ENCODE measurements around the gene SUSD4.

The SUSD4 gene

DNA sequence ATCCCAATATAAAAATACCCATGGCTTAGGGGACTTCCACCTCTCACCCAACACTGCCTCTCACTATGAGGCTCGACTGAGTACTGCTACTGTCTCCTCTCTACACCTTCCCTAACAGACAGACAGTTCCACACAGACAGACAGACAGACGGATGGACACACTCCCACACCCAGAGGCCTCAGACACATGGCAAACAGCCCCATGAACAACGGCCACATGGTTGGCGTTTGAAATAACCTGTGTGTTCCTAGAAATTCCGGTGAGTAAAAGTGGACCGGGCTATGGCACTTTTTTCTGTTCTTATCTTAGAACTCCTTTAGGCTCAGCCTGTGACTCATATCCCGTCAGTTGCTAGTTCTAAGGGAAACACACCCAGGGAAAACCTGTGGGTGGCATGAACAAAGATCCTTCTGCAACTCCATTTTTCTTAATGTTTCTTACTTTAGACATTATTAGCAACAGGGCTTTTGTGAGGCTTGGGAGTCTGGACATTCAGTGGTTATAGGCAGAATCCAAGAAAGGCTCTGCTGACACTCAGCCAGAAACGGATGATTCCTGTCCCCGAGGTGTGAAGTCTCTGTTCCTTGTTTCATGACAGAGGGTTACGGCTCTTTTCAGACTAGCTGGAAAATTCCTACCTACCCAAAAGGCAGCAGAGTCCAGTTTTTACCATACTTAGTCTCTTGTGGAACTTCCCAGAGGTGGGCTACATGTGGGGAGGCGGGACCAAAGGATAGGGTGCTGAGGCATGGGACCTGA is 130.4 kb downstream of the SUSD4 start:
- in situ Hi-C loops (cut with HindIII; ENCODE audit: low sequenced_read_pairs), result no loop called here

DNA sequence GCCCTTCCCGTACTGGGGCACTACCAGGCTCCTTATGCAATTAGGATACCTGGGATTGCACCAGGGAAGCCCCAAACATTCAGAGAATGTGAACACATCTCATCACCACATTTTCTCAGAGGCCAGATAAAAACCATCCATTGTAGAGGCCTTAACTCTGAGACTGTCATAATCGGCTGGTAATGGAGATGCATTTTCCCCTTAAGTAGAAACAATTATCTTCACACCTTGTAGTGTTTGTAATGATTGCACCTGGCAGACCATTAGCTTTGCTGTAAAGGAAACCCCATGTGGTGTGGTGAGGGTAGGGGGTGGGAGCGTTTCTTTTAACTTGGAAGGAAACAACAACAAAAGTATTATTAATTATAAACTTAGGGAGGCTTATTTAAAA is 131.0 kb downstream of the SUSD4 start:
- in situ Hi-C loops (cut with HindIII; ENCODE audit: low sequenced_read_pairs), result no loop called here

DNA sequence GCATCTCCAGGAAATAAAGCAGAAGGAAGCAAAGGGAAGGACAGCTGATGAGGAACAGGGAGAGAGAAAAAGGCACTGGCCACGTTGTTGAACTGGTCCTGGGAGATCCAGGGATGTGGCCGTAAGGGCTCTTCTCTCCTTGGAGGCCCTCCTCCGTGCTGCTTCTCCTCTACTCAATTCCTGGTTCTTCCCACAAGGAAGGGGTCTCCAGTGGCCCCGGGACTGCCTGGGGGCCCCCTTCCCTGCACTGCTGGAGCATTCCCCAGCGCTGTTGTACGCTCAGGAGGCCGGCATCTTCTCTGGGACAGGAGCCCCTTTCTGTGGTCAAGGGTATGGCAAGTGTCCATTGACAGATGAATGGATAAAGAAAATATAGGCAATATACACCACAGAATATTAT is 132.4 kb downstream of the SUSD4 start:
- in situ Hi-C loops (cut with HindIII; ENCODE audit: low sequenced_read_pairs), result no loop called here

DNA sequence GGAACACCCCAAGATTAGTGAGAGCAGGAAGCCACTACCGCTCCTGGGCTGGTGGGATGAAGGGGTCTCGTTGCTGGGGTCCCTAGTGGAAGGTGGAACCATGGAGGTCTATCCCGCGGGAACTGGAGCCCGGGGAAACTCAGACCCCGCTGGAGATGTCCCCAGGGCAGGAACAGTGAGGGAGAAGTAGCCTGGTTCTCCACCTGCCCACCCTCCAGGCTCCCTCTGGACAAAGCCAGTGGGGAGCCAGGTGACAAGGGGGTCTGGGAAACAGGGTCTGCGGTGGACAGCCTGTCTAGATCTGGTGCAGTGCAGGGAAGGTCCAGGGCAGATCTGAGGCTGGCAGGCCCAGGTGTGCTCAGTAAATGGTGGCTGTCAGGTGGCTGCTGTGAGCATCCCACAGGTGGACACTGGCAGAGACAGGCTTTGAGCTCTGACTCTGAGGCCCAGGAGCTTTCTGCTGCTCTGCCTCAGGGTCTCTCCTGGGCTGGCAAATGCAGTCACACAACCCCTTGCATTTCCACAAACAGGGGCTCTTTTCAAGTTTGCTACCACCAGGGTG is 132.9 kb downstream of the SUSD4 start:
- in situ Hi-C loops (cut with HindIII; ENCODE audit: low sequenced_read_pairs), result no loop called here

DNA sequence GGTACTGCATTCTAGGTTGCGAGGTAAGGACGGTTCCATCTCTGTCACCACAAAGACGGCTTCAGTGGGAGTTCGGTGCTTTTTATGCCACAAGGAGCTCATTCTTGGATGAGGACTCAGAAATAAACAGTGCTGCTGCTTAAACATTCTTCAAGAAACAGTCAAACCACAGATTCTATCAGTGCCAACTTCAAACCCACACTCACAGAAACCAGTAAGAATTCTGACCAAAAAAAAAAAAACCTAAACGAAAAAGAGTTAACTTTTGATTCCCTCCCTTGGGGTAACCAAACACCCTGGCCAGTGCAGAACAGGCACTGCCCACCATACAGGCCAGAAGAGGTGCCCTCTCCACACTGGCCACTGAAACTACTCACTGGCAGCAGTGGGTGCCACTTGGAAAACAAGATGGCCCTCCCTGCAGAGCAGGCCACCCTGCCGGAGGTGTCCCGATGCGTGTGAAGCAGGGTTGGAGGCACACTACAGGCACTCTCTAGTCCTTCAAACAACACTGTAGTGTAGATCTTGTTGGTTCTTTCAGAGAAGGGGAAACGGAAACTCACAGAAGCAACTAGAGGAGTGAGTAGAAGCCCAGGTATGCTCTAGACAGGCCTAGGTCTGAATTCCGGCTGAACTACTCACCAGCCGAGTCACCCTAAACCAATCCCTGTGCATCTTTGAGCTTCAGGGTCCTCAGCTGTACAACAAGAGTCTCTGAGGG is 133.7 kb downstream of the SUSD4 start:
- in situ Hi-C loops (cut with HindIII; ENCODE audit: low sequenced_read_pairs), result no loop called here

DNA sequence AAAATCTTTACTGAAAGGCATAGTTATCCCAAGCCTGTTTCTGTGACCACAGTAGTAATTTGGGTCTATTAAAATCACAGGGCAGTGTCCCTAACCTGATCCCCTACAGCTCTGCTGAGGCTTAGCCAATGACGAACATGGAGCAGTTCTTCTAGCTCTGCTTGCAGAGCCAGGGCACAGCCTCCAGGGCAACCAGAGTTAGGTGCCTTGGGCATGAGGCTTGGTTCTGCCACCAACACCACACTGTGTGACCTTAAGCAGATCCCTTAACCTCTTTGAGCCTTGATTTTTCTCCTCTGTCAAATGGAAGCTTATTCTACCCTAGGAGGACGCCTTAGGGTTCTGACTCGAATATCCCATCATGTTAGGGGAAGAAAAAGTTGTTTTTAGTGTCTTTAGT is 134.2 kb downstream of the SUSD4 start:
- in situ Hi-C loops (cut with HindIII; ENCODE audit: low sequenced_read_pairs), result no loop called here

DNA sequence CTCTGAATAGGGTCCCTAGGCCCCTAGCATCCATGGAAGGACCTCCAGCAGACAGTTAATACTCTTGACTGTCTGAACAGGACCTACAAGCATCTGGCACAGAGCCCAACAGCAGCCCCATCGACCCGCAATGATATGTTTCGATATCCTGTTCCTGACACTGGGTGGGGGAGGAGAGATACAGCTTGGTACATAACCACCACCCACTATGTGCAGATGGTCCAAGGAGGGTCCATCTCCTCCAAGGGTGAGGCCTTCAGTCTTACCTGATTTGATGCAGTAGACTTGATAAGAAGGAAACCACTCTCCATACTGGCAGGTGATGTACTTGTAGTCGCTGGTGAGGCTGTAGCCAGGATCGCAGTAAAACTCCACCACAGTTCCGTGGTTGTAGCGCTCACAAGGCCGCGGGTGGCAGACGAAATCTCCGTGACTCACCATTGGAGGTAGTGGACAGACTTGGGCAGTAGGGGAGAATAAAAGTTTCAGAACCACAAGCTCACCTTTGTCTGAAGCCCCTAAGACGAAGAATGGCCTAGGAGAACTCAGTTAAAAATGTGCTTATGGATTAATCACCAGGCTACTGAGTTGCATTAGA is 134.9 kb downstream of the SUSD4 start:
- in situ Hi-C loops (cut with HindIII; ENCODE audit: low sequenced_read_pairs), result no loop called here

DNA sequence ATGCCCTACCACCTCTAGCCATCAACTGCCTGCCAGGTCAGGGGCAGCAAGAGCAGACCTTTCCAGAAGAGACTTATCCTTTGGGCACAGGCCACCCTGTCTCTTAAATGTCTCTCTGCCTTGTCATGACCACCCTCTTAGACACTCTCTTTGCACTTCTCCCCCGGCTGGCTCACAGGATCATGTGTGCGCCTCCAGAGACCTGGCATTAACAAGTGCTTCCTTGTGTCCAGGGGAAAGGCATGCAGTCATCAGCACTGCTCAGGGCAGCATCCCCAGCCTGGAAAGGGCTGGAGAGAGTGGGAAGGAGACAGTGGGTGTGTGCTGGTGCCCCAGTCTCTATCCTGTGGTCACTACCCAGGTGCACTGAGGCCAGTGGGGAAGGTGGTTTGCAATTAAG is 135.8 kb downstream of the SUSD4 start:
- in situ Hi-C loops (cut with HindIII; ENCODE audit: low sequenced_read_pairs), result no loop called here

DNA sequence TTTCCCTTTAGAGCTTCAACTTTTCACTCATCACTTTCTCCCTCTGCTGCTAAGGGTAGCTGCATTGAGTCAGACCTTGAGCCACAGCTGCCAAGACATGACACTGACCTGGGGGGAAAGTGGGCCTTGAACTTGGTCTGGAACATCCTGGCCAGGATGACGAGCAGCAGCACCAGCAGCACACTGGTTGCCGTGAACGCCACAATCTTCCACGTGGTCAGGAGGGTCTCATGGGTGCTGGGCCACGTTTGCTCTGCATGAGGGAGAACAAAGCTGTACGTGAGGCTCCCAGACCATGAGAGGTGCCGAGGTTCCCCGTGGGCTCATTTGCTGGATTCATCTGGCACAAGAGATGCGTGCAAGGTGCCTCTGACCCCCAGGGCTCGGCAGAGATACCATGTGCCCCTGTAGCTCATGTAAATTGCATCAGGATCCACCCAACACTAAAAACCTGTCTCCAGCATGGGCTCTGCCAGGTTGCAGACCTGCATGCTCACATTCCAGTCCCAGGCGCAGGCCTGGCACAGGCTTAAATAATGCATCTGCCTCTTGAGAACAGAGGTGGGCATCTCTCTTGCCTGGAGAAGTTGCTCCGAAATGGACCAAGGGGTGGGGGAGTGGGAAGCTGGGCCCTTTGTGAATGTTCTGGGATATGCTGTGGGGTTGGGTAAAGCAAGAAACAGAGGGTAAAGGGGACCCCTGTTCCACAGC is 136.3 kb downstream of the SUSD4 start:
- in situ Hi-C loops (cut with HindIII; ENCODE audit: low sequenced_read_pairs), result no loop called here

DNA sequence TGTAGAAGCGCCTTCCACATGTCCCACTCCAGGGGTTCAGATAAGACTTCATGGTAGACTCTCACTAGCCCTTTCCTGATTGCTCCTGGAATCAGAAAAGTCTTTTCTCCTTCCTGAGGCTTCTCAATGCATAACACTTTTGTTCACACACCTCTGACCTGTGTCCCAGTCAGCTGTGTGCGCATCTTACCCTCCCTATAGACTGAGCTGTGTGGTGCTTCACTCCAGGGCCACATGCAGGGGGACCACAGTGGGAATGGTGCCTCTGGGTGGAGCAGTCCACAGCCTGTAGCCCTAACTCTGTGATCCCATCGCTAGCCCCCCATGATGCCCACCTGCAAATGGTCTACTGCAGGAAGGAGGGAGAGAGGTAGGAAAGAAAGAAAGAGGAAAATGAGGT is 136.9 kb downstream of the SUSD4 start:
- in situ Hi-C loops (cut with HindIII; ENCODE audit: low sequenced_read_pairs), result no loop called here

DNA sequence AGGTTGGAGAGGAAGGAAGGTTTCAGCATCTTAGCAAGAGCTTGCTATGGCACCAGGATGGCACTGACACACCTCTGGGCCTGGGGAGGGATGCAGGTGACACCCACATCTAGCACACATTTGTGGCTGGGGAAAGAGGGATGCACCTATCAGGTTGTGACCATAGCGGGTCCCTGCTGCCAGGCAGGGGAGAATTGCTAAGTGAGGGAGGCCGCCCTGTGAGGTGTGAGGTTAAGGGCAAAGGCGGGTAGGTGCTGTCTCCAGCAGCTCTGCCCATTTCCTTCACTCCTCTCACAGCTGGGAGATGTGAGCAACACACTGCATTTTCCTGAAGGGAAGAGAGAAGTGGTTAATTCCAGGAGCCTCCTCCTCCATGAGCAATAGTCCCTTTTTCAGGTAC is 137.7 kb downstream of the SUSD4 start:
- in situ Hi-C loops (cut with HindIII; ENCODE audit: low sequenced_read_pairs), result no loop called here

DNA sequence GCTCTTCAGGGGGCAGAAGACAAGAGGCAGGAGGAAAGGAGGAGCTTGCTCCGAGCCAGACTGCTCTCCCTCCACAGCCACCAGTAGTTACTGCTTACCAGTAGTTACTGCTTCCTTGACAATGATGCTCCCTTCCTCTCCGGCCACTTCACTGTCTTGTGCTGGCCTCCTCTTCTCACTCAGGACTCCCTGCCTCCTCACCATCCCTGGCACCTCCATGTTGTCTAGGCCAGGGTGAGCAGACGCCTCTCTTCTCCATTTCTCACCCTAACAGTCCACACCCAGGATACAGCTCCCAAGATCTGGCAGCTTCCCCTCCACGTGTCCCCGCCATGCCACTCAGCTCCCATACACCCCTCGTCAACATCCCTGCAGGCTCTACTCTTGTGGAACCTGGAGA is 138.5 kb downstream of the SUSD4 start:
- in situ Hi-C loops (cut with HindIII; ENCODE audit: low sequenced_read_pairs), result no loop called here

DNA sequence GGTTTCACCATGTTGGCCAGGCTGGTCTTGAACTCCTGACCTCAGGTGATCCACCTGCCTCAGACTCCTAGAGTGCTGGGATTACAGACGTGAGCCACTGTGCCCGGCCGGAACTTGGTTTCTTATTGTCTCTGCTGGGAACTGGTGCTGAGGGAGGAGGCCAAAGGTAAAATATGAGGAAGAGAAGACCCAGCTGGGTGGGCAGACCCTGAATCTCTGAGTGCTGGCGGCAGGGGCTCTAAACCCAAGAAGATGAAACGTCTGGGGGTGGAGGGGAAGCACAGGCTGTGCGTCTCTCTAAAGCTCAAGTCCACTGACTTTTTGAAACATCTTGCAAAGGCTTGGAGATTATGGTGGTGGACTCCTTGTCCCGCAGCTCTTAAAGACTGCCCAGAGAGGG is 138.9 kb downstream of the SUSD4 start:
- in situ Hi-C loops (cut with HindIII; ENCODE audit: low sequenced_read_pairs), result no loop called here

DNA sequence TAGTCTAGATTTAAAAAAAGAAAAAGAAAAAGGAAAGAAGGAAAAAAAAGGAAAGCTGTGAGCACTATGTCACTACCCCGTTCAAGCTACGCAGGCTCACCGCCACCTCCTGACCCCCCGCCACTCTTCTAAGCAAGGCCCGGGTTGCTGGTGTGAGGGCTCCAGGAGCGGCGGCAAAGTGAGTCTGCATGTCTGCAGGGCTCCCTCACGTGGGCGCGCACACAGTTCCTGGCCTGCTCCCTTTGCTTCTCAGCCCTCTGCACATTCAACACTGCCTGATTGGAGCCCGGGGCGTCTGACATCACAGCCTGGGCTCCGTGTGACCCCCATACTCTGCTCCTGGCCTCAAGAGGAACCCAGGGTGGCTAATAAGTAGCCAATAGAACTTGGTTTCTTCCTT is 139.5 kb downstream of the SUSD4 start:
- in situ Hi-C loops (cut with HindIII; ENCODE audit: low sequenced_read_pairs), result no loop called here

DNA sequence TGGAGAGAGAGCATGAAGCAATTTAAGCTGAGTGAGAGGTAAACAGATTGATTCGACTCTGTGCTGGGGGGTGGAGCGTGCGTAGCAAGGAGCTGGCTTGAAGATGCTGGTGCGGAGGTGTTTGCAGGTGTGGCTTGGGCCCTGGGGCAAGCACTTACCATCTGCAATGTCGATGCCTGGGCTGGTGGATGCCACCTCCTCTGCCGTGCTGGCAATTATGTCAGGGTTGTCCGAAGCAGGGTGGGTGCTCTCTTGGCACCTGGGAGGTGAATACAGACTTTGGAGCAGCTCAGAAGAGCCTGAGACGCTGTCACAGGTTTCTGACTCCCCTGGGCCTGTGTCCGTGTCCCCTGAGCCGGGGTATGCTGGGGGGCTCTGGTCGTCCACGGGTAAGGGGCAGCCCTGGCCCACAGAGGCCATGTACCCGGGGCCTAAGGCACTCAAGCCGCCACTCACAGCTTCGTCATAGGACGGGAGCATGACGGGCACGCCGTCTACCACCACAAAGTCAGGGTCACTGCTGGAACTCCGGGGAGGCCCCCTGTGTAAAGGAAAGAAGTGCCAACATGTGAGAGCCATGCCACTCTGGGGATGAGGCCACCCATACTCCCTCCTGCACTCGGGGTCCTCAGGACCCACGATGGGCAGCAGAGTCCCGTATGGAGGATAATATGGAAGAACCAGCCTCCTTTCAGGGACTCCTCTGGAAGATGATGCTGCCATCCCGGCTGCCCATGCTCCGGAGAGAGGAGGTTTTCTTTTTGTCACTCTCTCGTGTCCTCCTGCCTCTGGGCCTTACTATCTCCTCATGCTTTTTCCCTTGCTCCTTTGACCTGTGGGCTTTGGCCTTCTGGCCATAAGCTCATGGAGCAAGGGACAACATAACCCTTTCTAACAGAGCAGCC is 140.6 kb downstream of the SUSD4 start:
- in situ Hi-C loops (cut with HindIII; ENCODE audit: low sequenced_read_pairs), result no loop called here

DNA sequence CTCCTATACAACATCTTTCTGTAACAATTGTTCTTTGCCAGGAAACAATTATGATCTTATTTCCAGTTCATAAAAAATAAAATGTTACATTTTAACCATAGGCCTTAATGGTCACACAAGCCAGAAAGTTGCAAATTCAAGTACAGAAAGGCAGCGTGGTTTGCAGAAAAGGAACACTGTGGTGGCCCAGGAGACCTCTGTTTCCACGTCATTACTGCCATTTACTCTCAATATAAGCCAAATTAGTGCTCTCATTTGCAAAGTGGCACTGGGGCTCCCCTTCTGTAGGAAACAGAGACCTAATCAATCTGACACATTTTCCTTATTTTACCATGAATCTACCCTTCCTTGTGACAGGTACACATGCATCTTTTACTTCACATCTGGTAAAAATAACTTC is 141.6 kb downstream of the SUSD4 start:
- in situ Hi-C loops (cut with HindIII; ENCODE audit: low sequenced_read_pairs), result no loop called here

DNA sequence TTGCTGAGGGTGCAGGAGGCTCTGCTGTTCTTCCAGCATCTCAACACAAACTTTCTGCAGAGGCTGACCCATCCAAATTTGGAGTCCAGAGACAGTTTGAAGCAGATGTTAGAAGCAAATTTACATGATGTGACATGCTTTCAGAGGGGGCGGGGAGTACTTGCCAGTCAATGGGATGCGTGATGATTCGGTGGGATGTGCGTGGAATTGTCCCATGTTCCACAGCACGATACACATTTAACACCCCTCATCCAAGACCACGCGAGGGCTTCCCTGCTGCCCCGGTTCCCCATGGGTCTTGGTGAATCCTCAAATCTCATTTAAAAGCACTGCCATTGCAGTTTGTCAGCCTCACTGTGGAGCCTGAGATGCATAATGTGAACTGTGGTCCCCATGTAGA is 142.3 kb downstream of the SUSD4 start:
- in situ Hi-C loops (cut with HindIII; ENCODE audit: low sequenced_read_pairs), result no loop called here

DNA sequence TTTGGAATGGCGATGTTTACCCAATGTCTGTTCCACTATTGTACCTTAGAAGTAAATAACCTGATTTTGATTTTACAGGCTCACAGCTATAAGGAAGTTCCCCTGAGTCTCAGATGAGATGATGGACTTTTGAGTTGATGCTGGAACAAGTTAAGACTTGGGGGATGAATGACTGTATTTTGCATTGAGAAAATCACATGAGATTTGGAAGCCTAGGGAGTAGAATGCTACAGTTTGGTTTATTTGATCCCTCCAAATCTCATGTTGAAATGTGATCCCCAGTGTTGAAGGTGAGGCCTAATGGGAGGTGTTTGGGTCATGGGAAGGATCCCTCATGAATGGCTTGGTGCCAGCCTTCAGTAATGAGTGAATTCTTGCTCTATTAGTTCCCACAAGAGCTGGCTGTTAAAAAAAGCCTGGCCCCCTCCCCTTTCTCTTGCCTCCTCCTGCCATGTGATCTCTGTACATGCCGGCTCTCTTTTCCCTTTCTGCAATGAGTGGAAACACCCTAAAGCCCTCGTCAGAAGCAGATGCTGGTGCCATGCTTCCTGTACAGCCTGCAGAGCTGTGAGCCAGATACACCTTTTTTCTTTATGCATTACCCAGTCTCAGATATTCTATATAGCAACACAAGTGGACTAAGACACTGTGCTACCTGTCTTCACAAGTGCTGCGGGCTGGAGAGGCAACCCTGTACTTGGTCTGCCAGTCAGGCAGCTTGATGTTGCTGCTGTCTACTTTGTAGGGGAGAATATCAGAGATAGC is 143.9 kb downstream of the SUSD4 start:
- in situ Hi-C loops (cut with HindIII; ENCODE audit: low sequenced_read_pairs), result no loop called here

DNA sequence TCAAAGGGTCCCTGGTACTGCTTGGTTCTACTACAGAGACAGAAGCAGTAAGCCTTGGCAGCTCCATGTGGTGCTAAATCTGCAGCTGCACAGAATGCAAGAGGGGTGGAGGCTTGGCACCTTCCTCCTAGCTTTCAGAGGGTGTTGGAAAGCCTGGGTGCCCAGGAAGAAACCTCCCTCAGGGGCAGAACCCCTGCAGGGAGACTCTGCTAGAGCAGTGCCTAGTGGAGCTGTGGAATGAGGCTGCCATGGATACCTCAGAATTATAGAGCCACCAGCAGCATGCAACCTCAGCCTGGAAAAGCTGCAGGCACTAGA is 144.7 kb downstream of the SUSD4 start:
- in situ Hi-C loops (cut with HindIII; ENCODE audit: low sequenced_read_pairs), result no loop called here

DNA sequence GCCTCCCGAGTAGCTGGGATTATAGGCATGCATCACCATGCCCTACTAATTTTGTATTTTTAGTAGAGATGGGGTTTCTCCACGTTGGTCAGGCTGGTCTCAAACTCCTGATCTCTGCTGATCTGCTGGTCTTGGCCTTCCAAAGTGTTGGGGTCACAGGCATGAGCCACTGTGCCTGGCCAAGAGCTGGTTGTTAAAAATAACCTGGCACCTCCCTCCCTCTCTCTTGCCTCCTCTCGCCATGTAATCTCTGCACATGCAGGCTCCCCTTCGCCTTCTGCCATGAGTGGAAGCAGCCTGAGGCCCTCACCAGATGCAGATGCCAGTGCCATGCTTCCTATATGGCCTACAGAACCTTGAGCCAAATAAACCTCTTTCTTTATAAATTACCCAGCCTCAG is 146.2 kb downstream of the SUSD4 start:
- in situ Hi-C loops (cut with HindIII; ENCODE audit: low sequenced_read_pairs), result no loop called here
